GM12892 (cell line): ENCODE data around the gene KRT78.
"Not testable (repeated sequence)": the region's sequence is repeated elsewhere in the genome, so short reads cannot be mapped to it uniquely, and the experiment has no call there.

ENCODE experiments used
- DNase-seq: peaks from one replicate; pipeline ENCODE4 v3.0.0; 2011; ENCODE audit not compliant: insufficient read length
- FAIRE-seq: peaks from 2 replicates; lab custom pipeline; 2011; peaks lifted over from hg19 to GRCh38; lab: Jason Lieb, UNC
- POLR2A ChIP-seq: IDR thresholded peaks from 2 replicates; pipeline ENCODE4 v1.6.1; 2011; ENCODE audit warnings: low read depth, low read length, control low read depth
- POLR2AphosphoS5 ChIP-seq: IDR thresholded peaks from 2 replicates; pipeline ENCODE4 v1.6.1; 2011; ENCODE audit warnings: low read depth, low read length, control low read depth
- TAF1 ChIP-seq: IDR thresholded peaks from 2 replicates; pipeline ENCODE4 v1.6.1; 2011; ENCODE audit warnings: low read depth, mild to moderate bottlenecking, control low read depth, low read length, borderline replicate concordance

KRT78 gene

DNA sequence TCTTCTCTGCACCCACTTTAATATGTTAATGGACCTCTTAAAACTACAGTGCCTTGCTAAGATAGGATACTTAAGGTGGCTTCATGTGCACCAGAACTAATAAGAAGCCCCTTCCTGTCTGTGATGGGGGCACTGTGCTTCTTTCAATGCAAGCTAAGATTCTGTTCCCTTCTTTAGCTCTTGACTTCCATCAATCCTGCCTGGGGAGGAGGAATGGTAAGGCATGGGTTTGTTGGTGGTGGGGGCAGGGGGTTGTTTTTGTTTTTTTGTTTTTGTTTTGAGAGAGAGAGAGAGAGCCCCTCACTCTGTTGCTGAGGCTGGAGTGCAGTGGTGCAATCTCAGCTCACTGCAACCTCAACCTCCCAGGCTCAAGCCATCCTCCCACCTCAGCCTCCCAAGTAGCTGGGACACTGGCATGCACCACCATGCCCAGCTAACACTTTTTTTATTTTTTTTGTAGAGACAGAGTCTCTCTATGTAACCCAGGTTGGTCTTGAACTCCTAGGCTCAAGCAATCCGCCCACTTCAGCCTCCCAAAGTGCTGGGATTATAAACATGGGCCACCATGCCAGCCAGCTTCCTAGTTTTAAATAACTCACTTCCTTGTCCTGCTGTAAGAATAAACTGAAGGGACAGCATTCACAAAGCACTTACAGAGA, 48.4 kb downstream of the KRT78 start:
- no peak for FAIRE-seq
- no peak for TF ChIP-seq TAF1
- TF ChIP-seq POLR2A, result no peak
- TF ChIP-seq POLR2AphosphoS5, result no peak
- DNase-seq, result no peak

DNA sequence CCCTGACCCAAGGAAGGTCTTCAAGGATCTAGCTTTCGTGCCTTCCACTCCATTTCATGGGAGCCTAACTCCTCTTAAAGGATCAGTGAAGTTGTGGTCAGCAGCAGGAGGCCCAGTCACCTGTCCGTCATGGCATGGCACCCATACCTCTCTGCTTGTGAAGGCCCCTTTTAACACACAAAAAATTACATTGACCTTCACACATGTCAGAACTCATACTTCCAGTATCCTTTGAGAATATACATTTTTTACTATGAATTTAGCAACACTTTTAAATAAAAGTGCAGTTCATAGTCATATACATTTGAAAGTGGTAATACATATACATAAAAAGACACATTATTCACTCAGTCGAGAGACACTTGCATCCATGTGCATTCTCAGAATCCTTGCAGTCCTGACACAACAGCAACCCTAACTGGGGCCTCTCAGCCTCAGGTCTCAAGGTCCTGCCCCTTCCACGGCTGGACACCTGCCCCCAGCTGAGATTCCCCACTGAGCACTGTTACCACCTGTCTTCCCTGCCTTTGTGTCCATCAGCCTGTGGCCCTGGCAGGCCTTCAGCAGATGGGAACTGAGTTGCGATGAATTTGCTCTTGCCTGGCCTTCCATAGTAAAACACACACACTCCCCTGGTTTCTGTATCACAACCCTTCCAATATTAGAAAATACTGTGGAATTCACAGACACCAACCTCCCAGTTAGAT, 49.1 kb downstream of the KRT78 start:
- FAIRE-seq (no peak), DNase-seq (no peak)
- TF ChIP-seq POLR2A (no peak), TAF1 (no peak), POLR2AphosphoS5 (no peak)

DNA sequence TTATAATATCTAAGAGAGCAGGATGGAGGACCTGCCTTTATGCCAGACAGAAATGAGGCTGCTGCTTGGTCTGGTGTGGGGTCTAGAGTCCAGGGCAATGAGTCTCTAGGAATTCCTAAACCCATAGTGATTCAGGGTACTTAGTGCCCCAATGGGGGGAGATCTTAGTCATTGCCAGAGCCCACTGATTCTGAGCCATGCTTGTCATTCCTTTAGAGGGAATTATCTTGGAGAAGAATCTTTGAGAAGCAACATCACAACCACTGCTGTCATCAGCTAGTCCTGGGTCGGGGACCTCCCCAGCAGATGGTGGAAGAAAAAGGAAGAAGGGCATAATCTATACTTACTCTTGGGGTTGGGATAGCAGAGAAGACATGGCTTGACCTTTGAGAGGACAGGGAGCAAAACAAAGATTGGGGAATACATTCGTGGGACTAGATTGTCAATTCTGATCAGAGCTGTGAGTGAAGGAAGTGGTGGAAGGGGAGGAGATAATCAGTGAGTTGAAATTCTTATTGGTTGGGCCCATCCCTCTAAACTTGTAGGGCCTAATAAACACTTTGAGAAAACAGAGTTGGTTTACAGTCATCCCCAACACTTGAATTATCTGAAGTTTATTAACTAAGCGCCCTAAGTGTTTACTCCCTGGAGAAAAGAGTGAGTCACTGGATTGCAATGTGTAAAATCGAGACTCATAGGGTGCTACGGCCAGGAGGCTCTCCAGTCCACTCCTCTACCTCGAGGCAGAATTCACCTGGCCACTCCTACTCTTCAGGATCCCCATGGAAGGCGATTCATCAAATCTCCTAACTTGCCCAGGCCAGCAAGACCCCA, 49.9 kb downstream of the KRT78 start:
- TF ChIP-seq TAF1 (no peak), POLR2AphosphoS5 (no peak), POLR2A (no peak)
- FAIRE-seq, result no peak
- no peak for DNase-seq

DNA sequence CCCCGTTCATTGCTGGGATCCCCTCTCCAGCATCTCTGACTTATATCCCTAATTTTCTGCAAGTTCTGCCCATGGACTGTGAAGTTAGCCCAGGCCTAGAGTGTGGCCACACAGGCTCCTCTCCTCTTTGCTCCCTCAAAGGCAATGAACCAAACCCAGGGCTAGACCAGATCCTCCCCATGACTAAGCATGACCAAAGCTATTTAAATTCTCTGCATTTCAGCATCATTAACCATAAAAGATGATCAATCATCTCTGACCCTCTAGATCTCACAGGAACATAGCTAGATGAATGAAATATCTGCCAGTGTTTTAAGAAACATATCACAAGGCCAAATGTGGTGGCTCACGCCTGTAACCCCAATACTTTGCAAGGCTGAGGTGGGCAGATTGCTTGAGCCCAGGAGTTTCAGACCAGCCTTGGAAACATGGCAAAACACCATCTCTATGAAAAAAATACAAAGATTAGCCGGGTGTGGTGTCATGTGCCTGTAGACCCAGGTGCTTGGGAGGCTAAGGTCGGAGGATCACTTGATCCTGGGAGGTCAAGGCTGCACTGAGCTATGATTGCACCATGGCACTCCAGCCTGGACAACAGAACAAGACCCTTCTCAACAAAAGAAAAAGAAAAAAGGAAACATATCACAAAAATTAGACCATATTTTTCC, 50.7 kb downstream of the KRT78 start:
- FAIRE-seq (no peak), DNase-seq (no peak)
- TF ChIP-seq TAF1 (no peak), POLR2AphosphoS5 (no peak), POLR2A (no peak)

DNA sequence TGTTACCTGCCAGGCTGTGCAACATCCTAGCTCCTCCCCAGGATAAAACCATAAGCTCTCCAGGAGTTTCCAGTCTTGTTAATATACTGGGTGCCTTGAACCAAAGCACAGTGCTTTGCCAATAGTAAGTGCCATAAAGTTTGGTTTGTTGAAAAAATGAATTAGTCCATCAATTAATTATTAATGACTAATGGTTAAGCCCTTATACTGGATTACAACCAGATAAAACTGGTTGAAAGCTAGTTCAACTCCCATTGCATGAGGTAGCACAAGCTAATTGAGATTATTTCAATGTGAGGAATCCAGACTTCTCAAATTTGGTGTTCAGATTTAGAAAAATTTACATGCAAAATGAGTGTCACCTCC, 51.3 kb downstream of the KRT78 start:
- TF ChIP-seq POLR2A (no peak), TAF1 (no peak), POLR2AphosphoS5 (no peak)
- no peak for FAIRE-seq
- DNase-seq, result no peak

DNA sequence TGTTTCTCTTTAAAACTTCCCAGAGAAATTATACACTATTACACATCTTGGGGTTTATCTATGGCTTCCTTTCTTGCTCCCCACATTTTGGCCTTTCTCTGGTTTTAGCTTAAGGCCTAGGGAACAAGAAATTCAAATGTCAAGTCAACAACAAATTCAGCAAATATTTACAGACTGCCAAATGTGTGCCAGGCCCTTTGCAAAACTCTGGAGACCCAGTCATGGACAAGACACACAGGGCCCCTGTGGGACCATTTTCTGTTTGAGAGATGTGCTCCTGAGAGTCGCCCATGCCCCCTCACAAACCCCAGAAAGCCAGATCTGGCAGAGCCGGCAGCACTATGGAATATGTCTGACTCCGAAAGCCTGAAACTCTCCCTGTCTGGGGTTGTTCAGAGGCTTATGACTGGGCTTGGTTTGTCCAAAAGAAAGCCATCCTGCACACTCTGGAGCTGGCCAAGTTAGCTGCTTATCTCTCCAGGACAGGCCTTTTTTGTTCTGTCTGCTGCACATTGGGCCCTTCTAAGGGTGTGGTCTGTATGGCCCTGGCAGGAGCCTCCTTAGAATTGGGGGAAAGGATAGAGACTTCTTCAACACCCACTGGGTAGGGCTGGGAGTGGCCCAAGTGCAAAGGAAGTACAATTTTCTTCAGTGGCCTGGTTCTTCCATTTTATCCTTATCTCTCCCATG, 51.8 kb downstream of the KRT78 start:
- FAIRE-seq, result no peak
- TF ChIP-seq POLR2AphosphoS5 (no peak), TAF1 (no peak), POLR2A (no peak)
- no peak for DNase-seq

DNA sequence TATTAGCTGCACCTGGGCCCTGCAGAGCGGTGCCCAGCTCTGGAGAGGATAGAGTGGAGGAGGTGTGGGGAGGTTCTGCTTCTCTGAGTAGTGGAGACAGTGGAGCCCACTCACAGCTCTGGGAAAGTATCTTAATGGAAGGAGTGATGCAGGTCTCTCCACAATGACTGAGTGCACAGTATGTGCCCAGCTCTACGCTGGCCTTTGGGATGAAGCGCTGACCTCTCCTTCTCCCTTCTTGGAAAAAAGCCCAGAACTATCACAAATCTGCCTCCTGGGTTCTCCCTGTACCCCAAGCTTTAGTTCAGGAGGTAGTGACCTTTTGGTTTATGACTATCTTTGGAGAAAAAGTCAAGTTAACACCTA, 52.4 kb downstream of the KRT78 start:
- no peak for DNase-seq
- no peak for FAIRE-seq
- no peak for TF ChIP-seq POLR2AphosphoS5
- no peak for TF ChIP-seq POLR2A
- no peak for TF ChIP-seq TAF1

DNA sequence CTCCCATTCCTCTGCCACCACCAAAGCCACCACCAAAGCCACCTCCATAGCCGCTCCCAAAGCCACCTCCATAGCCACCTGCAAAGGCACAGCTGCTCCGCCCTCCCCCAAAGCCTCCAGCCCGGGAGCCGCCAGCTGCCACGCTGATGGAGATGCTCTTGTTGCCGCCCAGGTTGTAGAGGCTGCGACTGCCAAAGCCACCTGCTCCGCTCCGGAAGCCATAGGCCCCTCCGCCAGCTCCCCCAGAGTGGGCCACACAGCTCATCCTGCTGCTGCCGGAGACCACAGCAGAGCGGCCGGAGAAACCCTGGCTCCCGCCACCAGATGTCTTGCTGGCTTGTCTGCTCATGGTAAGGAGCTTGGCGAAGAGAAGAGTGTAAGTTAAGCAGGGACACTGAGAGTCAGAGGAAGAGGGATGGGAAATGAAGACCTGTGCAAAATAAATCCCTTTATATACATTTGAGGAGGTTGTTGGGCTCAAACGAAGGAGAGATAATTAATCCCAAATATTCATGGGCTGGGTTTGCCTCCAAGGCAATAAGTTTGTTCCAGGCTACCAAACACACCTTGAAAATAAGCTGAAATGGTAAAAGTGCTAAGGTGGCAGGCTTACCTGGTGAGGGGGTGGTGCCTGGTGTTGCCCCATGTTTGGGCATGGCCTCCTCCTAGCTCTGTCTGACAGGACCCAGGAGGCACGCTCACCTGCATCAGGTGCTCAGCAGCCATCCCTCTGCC, 52.9 kb downstream of the KRT78 start, which contains the start of gene KRT3:
Gene KRT3, minus strand, starts transcription at position 424 of the 735 bp plus-strand sequence. Its CDS starts 75 bp downstream, at position 349.
- no peak for TF ChIP-seq POLR2AphosphoS5
- TF ChIP-seq POLR2A, result no peak
- no peak for TF ChIP-seq TAF1
- no peak for FAIRE-seq

DNA sequence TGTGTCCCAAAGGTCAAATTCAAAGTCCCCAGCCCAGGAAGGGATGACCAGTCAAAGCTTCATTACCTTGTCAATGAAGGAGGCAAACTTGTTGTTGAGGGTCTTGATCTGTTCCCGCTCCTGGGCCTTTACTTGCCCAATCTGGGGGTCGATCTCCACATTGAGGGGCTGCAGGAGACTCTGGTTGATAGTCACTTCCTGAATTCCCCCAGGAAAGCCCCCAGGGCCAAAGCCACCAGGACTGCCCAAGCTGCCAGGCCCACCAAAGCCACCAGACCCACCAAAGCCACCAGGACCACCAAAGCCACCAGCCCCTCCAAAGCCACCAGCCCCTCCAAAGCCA, 53.5 kb downstream of the KRT78 start:
- DNase-seq, FAIRE-seq: not testable (repeated sequence)

More for the DNA sequence above, 52.9 kb downstream of the KRT78 start, which contains the start of gene KRT3:
- no peak for DNase-seq
